Stomach (tissue), 4 donors: ENCODE results near the gene G2E3.

Experiments used
- POLR2A ChIP-seq, 4 donors: fragments of 450-650 bp; IDR thresholded peaks; one replicate each; pipeline ENCODE4 v1.6.1; 2016; ENCODE audit warnings: antibody characterized with exemption in 4 of 4, control low read depth in 2 of 4, mild to moderate bottlenecking in 1 of 4, moderate library complexity in 1 of 4
- POLR2AphosphoS5 ChIP-seq, 3 donors: sonication (generic); formaldehyde crosslinking; IDR thresholded peaks; one replicate each; pipeline ENCODE4 v1.6.1; 2016; ENCODE audit warnings: antibody characterized with exemption in 3 of 3
- TF ChIP-seq, protein P1 (sequence below), 7 experiments: fragments of 450-650 bp in 4 of 7; fragments of 200-600 bp in 3 of 7; sonication (generic) in 3 of 7; IDR thresholded peaks; one replicate each; pipeline ENCODE4 v1.5.1; 2016 to 2019; ENCODE audit warnings: antibody characterized with exemption in 7 of 7, control low read depth in 2 of 7, mild to moderate bottlenecking in 1 of 7

DNA sequence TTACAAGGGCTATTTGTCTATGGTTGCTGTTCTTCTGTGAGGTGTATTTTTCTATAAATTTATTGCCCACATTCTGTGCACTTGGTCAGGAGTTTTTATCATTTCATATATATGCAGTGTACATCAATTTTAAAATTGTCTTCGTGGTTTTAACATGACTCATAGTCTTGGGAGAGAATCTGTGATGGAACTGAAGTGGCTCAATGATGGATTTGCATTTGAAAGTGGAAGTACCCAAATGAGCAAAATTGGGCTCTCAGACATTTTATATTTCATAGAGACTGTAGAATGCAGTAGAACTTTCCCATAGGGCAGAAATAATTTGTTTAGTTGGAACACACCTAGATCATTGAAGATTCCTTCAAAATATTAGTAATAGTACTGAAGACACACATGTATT lies 61.2 kb downstream of the G2E3 start:
- TF ChIP-seq, protein P1, sequence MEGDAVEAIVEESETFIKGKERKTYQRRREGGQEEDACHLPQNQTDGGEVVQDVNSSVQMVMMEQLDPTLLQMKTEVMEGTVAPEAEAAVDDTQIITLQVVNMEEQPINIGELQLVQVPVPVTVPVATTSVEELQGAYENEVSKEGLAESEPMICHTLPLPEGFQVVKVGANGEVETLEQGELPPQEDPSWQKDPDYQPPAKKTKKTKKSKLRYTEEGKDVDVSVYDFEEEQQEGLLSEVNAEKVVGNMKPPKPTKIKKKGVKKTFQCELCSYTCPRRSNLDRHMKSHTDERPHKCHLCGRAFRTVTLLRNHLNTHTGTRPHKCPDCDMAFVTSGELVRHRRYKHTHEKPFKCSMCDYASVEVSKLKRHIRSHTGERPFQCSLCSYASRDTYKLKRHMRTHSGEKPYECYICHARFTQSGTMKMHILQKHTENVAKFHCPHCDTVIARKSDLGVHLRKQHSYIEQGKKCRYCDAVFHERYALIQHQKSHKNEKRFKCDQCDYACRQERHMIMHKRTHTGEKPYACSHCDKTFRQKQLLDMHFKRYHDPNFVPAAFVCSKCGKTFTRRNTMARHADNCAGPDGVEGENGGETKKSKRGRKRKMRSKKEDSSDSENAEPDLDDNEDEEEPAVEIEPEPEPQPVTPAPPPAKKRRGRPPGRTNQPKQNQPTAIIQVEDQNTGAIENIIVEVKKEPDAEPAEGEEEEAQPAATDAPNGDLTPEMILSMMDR (IDR thresholded peaks at IDR 0.05), result no peak
- TF ChIP-seq POLR2AphosphoS5 (IDR thresholded peaks at IDR 0.05), result no peak
- no peak for TF ChIP-seq POLR2A (IDR thresholded peaks at IDR 0.05)
